HuH-7 (cell line): ENCODE results near the gene GRB10.
A peak's percentile ranks its signal among the peaks of the same experiment; 100 is the strongest.
"Not testable (repeated sequence)": the region's sequence is repeated elsewhere in the genome, so short reads cannot be mapped to it uniquely, and the experiment has no call there.

ENCODE experiments used
- DNase-seq: peaks from one replicate; pipeline ENCODE4 v3.0.0; 2011; ENCODE audit warnings: low spot score

The GRB10 gene

DNA sequence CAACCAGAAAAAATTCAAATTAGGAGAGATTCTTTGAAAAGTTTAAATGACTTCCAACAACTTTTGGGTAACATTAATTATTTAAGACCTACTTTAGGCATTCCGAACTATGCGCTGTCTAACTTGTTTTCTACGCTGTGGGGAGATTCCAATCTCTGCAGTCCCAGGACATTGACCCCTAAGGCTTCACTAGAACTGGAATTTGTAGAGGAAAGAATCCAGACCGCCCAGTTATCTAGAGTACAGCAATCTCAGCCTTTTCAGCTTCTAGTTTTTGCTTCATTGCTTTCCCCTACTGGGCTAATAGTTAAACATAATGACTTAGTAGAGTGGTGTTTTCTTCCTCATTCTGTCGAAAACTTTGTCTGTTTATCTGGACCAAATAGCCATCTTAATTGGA, 202.6 kb downstream of the GRB10 start:
- no peak for DNase-seq

GRCh38 chr7:50578105-50578504, 204.6 kb downstream of the GRB10 start:
- not testable (repeated sequence) for DNase-seq

GRCh38 chr7:50577569-50577968, 205.1 kb downstream of the GRB10 start:
- DNase-seq: no peak

- DNase-seq: not testable (repeated sequence)
These were observed 206.3 kb downstream of the GRB10 start for GRCh38 chr7:50576388-50576787.

DNA sequence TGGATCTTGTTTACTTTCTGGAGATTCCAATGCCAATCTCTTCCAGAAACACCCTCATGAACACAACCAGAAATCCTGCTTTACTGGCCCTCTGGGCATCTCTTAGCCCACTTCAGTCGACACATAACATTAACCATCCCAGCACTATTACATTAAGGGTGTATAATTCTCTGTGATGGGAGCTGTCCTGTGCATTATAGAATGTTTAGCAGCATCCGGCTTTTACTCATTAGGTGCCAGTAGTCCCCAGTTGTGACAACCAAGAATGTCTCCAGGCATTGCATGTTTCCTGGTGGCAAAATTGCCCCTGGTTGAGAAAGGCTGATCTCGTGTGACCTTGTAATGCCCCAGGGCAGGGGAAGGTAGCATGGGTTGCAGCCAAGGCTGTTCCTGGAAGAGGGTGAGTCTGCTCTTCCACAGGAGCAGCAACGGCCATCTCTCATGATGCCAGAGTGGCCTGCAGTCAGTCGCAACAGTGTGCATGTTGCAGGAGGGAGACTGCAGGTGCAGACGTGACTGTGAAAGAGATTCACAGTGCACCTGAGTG, 214.9 kb downstream of the GRB10 start:
- DNase-seq: no peak

- DNase-seq: no peak
These were observed 216.7 kb downstream of the GRB10 start for GRCh38 chr7:50565977-50566376.

- no peak for DNase-seq
These were observed 217.2 kb downstream of the GRB10 start for GRCh38 chr7:50565559-50565916.

- peak; percentile 48 for DNase-seq
These were observed 217.8 kb downstream of the GRB10 start, which contains the start of gene DDC for GRCh38 chr7:50564640-50565558. DDC (minus strand) TSS chr7:50565405; CDS start chr7:50544085, 21,320 bp downstream.

DNA sequence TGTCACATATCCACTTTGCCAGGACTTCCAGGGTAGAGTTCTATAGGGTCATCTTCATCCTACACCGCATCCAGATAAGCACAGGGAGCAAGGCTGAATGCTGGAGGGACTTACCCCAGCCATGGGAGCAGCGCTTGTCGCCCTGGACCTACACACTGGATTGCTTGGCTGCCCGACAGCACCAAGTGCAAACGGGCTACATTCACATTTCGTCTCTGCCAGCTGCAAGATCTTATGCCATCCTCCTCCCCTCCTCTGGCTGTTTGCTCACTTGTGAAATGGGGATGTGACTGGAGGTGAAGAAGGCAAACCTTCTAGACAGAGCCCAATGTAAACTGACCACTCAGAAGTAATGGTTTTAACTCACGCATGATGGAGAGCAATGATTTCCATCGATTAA, 218.5 kb downstream of the GRB10 start:
- no peak for DNase-seq

GRCh38 chr7:50562136-50562535, 220.6 kb downstream of the GRB10 start:
- no peak for DNase-seq

DNA sequence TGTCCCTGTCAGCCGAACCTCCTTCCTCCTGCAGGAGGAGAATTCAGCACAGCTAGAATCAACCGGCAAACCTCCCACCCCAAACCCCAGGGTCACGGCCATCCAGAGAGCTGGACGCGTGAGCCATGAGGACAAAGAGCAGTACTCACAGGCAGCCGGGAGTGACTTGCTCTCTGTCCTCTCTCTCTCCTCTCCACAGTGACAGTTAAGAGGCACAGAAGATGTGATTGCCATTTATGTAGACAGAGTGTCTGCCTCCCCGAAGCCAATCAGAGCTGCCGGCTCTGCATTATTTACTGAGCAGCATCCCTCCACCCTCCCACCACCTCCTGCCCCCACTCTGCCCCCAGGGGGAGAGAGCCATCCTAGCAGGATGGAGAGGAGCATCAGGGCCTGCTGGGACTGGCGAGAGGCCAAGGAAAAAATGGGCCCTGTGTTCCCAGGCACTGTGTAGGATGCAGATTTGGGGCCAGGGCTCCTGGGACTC, 221.8 kb downstream of the GRB10 start:
- DNase-seq: no peak

DNA sequence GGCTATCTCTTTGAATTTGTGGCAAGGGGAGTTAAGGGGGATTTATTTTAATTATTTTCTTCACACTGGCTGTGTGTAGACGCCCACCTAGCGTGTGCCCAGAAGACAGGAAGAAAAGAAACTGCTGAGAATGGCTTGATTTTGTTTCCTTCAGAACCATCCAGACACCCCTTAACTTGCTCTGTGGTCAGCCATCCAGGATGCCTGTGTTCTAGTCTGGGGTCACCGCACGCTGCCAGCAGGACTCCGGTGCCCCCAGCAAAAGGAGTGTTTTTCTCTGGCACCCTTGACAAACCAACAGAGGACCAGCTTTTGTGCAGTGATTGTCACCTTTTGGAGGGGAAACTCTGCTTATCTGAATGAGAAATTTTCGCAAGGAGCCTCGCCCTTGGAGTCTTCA, 222.8 kb downstream of the GRB10 start:
- DNase-seq: no peak

DNA sequence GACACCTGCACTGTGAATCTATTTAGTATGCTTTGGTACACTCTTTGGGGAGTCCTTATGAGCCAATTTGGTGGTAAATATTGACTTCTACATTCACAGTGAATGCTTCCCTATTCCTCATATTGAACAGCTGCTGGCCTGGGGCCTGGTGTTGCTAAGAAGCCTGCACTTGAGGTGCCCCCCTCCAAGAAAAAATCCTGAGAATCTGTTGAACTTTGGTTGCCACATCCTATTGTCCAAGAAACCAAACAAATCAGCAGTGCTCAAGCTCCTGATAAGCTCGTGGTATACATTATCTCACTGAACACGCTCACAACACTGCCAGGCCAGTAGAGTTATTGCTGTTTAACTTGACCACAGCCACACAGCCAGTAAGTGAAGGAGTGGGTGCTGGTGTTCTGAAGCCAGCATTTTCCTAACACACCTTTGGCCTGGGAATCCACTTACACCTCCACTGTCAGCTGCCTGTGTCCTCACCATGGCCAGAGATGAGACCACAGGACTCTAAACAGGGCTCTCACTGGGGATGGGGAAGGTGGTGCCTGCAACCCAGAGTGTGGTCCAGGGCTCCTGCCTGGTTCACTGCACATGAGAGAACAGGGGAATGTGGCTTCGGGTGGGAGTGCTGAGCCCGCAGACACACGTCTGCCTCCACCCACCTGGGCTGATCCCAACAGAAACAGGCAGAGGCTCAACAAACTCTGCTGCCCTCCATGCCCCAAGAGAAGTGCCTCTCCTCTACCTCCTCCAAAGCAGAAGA, 224.2 kb downstream of the GRB10 start:
- no peak for DNase-seq

DNA sequence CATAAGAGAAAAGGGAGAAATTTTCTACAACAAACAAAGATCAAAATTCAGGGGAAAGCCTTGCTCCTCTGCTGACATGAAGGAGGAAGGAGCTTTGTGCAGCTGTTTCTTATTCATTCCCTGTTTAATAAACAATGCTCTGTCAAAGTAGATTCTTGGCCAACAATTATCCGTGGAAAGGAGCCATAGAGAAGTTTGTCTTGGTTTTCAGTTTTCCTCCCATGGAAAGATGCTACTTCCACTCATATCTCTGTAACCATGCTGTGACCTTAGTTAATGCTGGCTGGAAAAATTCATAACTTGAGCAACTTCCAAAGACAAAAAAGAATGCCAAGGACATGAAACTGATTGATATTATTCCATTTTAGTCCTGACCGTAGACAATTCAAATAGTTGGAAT, 225.6 kb downstream of the GRB10 start:
- DNase-seq: no peak

GRCh38 chr7:50556247-50556991, 226.3 kb downstream of the GRB10 start:
- no peak for DNase-seq

DNA sequence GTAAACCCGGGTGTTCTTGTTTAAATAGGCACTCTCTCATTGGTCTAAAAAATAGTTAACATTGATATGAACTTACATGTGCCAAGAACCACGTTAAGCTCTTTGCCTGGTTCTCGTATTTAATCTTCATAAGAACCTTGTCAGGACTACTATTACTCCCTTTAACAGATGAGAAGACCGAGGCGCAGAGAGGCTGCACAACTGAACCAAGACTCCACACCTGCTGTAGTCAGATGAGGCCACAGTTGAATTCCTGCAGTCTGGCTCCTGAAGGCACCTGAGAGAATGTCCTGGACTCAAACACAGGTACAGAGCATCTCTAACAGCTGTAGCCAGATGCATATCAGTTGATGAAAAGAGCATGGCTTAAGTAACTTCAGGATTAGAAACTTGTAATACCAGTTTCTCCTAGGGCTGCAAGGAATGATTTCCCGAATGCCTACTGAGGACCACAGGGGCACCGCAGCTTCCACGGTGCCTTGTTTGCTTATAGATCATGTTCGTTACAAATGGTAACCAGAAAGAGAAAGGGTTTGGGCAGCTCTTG, 227.0 kb downstream of the GRB10 start:
- DNase-seq: no peak

- no peak for DNase-seq
These were observed 228.0 kb downstream of the GRB10 start for GRCh38 chr7:50554431-50555322.

DNA sequence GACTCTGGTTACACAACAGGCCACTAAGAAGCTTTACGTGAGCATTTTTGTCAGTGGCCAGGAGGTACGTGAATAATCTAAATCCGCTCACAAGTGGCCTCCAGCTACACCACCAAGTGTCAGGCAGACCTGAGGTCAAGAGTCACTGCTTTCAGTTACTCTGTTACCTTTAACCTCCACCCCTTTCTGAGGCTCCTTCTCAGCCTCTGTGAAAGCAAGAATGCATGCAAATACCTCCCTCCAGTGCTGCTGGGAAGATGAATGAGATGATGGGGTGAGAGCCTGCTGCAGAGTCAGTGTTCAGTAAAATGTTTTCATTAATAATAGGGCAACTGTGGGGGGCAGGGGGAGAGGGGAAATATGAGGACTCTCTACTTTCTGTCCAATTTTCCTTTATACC, 228.7 kb downstream of the GRB10 start:
- DNase-seq: no peak

DNA sequence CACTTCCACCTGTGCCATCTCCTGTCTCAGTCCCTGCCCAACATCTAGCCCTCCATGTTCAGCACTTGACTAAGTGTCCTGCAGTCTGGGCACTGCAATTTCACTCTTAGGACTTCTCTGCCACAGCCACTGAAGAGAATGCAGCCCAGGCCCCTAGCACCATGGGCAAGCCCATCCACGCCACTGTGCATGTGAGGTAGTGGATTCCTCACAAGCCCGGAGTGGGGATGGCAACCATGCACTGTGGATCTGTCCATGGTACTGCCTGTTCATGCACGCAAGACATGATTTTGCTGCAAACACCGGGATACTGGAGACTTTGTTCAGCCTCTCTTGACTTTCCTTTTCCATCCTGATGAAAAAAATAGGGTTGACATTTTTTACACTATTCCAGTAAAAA, 229.8 kb downstream of the GRB10 start:
- no peak for DNase-seq

GRCh38 chr7:50552139-50552538, 230.6 kb downstream of the GRB10 start:
- DNase-seq: no peak

GRCh38 chr7:50545613-50546012, 237.1 kb downstream of the GRB10 start:
- DNase-seq: not testable (repeated sequence)
